VCaP (cell line): ENCODE data around the gene COL27A1.
A peak's percentile ranks its signal among the peaks of the same experiment; 100 is the strongest.

Experiments used
- H3K27ac ChIP-seq: fragments of 450-650 bp; 2 replicates; pipeline ENCODE4 v1.5.1; 2017
- TF ChIP-seq, protein P1 (sequence below): fragments of 450-650 bp; conservative IDR thresholded peaks from 2 replicates; pipeline ENCODE4 v1.5.1; 2017; ENCODE audit warnings: mild to moderate bottlenecking, moderate library complexity

The COL27A1 gene

DNA sequence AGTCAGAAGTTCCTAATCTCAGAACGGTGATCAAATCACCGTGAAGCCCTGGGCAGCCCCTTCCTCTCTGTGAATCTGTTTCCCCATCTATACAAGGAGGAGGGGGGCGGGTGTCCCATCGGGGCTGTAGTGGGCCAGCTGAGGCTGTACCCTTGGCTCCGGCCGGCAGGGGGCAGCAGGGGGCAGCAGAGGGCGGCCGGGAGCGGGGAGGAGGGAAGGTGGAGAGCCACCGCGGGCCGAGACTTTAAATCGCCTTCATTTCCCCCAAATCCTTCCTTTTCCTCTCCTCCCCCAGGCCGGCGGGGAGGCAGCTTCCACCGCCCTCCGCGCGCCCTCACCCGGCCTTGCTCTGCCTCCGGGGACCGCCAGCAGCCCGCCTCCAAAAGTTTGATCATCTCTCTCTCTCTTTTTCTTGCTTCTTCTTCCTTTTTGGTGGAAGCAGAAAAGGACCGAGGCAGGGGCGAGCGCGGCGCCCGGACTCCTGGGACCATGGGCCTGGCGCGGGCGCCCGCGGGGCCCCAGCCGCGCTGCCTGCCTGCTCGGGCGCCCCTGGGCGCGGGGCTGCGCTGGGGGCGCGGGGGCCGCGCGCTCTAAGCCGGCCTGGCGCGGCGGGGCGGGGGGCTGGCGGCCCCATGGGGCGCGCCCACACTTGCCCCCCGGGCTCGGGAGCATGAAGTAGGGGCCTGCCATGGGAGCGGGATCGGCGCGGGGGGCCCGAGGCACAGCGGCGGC is at the start of gene COL27A1:
TSS of gene COL27A1 (plus strand) at position 275 of the 732 bp plus-strand sequence. CDS start at position 689, 414 bp downstream.
- H3K27ac ChIP-seq = peak within 1 kb of the TSS; percentile 61; the same call in 1 of the 2 replicates

DNA sequence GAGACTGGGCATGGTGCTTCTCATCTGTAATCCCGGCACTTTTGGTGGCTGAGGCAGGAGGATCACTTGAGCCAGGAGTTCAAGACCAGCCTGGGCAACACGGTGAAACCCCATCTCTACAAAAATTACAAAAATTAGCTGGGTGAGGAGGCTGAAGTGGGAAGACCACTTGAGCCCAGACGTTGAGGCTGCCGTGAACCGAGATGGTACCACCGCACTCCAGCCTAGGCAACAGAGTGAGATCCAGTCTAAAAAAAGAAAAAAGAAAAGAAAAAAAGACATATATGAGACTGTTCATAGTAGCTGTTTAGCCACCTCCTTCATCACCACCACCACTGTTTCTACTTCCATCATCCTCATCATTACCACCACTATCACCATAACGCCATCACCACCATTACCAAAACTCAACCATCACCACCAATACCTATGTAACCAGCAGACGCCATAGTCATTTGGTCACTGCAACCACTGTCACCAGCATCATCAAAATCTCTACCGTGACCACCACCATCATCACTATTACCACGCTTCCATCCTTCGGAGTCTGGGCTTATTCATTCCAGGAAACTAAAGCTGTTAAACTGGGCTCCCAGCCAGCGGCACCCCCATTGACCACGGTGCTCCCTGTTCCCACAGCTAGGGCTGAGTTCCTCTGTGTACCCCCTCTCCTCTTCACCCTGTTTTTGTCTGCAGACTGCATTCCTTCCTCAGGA is 47.9 kb upstream of the COL27A1 start:
- TF ChIP-seq, protein P1, sequence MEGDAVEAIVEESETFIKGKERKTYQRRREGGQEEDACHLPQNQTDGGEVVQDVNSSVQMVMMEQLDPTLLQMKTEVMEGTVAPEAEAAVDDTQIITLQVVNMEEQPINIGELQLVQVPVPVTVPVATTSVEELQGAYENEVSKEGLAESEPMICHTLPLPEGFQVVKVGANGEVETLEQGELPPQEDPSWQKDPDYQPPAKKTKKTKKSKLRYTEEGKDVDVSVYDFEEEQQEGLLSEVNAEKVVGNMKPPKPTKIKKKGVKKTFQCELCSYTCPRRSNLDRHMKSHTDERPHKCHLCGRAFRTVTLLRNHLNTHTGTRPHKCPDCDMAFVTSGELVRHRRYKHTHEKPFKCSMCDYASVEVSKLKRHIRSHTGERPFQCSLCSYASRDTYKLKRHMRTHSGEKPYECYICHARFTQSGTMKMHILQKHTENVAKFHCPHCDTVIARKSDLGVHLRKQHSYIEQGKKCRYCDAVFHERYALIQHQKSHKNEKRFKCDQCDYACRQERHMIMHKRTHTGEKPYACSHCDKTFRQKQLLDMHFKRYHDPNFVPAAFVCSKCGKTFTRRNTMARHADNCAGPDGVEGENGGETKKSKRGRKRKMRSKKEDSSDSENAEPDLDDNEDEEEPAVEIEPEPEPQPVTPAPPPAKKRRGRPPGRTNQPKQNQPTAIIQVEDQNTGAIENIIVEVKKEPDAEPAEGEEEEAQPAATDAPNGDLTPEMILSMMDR = no peak
- no peak overlapping the region for H3K27ac ChIP-seq

More for the DNA sequence above, at the start of gene COL27A1:
- TF ChIP-seq, protein P1 = peak; percentile 99

- H3K27ac ChIP-seq = peak overlapping the region; percentile 22; the same call in 1 of the 2 replicates
- TF ChIP-seq, protein P1 = peak; percentile 100
Measured at GRCh38 chr9:114108016-114108833, 47.1 kb upstream of the COL27A1 start.

GRCh38 chr9:114109124-114109523 is 46.2 kb upstream of the COL27A1 start:
- TF ChIP-seq, protein P1 = no peak
- H3K27ac ChIP-seq = no peak overlapping the region

GRCh38 chr9:114110180-114110579 is 45.2 kb upstream of the COL27A1 start:
- TF ChIP-seq, protein P1 = no peak
- no peak overlapping the region for H3K27ac ChIP-seq

GRCh38 chr9:114112325-114112724 is 43.0 kb upstream of the COL27A1 start:
- peak overlapping the region; percentile 17; the same call in 1 of the 2 replicates for H3K27ac ChIP-seq
- TF ChIP-seq, protein P1 = no peak
